ENCODE results near the gene CRIP3.

CRIP3 gene

DNA sequence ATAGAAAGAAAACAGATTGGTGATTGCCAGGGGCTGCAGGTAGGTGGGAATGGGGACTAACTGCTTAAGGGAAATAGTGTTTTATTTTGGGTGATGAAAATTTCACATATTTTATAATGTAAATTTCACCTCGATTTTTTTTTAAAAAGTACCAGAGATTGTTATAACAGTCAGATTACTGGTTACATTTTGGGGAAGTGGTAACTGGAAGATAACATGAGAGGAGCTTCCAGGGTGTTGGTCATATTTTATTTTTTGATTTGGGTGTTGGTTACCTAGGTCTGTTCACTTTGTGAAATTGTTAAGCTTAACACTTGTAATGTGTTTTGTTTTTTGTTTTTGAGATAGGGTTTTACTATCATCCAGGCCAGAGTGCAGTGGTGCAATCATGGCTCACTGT, 17.2 kb upstream of the CRIP3 start:
- DNase-seq (ENCODE audit: low spot score) = no peak
- TF ChIP-seq, protein P1, sequence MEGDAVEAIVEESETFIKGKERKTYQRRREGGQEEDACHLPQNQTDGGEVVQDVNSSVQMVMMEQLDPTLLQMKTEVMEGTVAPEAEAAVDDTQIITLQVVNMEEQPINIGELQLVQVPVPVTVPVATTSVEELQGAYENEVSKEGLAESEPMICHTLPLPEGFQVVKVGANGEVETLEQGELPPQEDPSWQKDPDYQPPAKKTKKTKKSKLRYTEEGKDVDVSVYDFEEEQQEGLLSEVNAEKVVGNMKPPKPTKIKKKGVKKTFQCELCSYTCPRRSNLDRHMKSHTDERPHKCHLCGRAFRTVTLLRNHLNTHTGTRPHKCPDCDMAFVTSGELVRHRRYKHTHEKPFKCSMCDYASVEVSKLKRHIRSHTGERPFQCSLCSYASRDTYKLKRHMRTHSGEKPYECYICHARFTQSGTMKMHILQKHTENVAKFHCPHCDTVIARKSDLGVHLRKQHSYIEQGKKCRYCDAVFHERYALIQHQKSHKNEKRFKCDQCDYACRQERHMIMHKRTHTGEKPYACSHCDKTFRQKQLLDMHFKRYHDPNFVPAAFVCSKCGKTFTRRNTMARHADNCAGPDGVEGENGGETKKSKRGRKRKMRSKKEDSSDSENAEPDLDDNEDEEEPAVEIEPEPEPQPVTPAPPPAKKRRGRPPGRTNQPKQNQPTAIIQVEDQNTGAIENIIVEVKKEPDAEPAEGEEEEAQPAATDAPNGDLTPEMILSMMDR (IDR thresholded peaks at IDR 0.05; ENCODE audit: extremely low read depth, insufficient read depth, missing control alignments) = no peak
- in situ Hi-C loops (cut with MboI; ENCODE audit: low pct_unique_long_range_greater_than_20kb, low sequenced_read_pairs, unreplicated experiment) = no loop called here

DNA sequence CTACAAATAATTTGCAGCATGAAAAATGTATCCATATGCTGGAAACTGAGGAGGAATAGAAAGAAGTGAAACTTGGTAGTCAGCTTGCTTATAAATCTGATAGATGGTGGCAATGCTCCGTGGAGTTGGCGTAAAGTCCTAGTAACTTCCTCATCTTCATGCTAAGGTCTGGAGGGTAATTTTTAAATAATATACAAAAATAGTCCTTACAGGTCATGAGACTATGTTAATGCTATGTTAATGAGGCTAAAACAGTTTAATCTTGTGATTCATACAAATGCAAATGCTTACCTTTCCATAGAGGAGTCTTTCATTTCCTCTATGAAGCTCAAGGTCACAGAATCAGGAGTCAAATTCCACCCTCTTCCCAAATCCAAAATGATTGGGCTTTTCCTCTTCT, 9.4 kb upstream of the CRIP3 start:
- in situ Hi-C loops (cut with MboI; ENCODE audit: low pct_unique_long_range_greater_than_20kb, low sequenced_read_pairs, unreplicated experiment) = no loop called here
- TF ChIP-seq, protein P1 (IDR thresholded peaks at IDR 0.05; ENCODE audit: extremely low read depth, insufficient read depth, missing control alignments) = no peak
- DNase-seq (ENCODE audit: low spot score) = no peak

DNA sequence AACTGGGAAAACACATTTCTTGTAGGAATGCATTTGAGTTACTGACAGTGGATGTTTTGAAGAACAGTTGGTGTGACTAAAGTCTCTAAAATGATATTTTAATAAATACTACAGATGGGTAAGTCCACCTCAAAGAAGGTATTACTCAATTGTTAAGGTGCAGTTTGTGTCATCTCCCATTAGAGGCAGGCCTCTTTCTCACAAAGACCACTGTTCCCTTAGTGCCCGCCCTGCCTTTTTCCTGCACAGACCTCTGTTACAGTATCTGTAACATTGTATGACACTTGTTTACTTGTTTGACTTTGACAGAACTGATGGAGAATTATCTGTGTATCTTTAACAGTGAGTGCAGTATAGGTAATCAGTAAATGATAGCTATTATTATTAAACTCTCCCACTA, 5.2 kb upstream of the CRIP3 start:
- in situ Hi-C loops (cut with MboI; ENCODE audit: low pct_unique_long_range_greater_than_20kb, low sequenced_read_pairs, unreplicated experiment) = no loop called here
- no peak for DNase-seq (ENCODE audit: low spot score)
- TF ChIP-seq, protein P1 (IDR thresholded peaks at IDR 0.05; ENCODE audit: extremely low read depth, insufficient read depth, missing control alignments) = no peak

DNA sequence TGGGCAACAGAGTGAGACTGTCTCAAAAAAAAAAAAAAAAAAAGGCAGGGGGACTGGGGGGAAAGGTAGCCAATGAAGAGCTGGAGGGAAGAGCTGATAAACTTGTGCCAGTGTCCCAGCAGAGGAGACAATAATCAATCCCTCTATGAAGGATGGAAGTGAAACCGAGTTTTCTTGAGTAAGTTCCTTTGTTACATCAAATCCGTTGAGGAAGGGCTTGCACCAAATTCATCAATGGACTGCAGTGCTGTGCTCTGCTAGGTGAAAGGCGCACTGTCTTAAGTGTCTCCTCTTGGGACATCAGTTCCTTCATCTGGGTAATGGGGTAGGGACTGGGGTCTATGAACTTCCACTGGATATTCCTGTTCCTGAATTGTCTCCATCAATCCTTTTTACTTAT, 3.0 kb upstream of the CRIP3 start:
- TF ChIP-seq, protein P1 (IDR thresholded peaks at IDR 0.05; ENCODE audit: extremely low read depth, insufficient read depth, missing control alignments) = no peak
- no peak for DNase-seq (ENCODE audit: low spot score)
- in situ Hi-C loops (cut with MboI; ENCODE audit: low pct_unique_long_range_greater_than_20kb, low sequenced_read_pairs, unreplicated experiment) = no loop called here

DNA sequence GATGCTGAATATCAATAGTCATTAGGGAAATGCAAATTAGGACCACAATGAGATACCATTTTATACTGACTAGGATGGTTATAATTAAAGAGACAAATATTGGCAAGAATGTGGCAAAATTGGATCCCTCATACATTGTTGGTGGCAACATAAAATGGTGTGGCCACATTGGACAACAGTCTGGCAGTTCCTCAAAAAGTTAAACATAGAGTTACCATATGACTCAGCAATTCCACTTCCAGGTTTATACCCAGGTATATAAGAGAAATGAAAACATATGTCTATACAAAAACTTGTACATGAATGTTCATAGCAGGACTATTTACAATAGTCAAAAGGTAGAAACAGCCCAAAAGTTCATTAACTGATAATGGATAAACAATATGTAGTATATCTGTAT, 2.0 kb upstream of the CRIP3 start:
- no peak for DNase-seq (ENCODE audit: low spot score)
- TF ChIP-seq, protein P1 (IDR thresholded peaks at IDR 0.05; ENCODE audit: extremely low read depth, insufficient read depth, missing control alignments) = no peak
- in situ Hi-C loops (cut with MboI; ENCODE audit: low pct_unique_long_range_greater_than_20kb, low sequenced_read_pairs, unreplicated experiment) = no loop called here

DNA sequence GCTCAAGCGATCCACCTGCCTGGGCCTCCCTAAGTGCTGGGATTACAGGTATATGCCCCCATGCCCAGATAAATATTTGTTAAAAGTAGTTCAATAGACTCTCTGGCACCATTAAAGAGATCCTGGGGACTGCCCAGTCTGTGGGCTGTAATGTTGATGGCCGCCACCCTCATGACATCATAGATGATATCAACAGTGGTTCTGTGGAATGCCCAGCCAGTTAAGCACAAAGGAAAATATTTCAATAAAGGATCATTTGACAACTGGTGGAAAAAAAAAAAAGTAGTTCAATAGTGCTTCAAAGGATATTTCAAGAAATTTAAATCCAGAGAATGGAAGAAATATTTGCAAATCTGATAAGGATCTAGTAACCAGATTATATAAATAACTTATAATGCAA, 1.5 kb upstream of the CRIP3 start:
- no peak for DNase-seq (ENCODE audit: low spot score)
- TF ChIP-seq, protein P1 (IDR thresholded peaks at IDR 0.05; ENCODE audit: extremely low read depth, insufficient read depth, missing control alignments) = no peak
- in situ Hi-C loops (cut with MboI; ENCODE audit: low pct_unique_long_range_greater_than_20kb, low sequenced_read_pairs, unreplicated experiment) = no loop called here

DNA sequence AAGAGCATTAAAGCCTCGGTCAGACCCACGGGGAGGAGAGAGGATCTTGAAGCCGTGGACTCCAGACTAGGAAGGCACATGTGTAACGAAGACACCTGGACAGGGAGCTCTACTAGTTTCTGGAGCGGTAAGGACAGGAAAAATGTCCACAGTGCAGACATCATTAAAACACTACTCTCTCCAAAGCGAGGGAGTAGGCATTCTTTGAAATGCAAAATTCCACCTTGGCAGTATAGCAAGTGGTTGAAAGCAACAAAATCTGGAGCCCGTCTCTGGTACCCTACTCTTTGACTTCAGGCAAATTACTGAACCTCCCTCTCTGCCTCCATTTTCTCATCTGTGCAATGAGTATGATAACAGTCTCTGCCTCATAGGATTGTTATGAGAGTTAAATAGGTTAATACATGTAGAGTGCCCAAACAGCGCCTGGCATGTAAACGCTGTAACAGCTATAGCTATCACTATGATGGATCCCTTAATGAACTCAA, 408 bp upstream of the CRIP3 start:
- in situ Hi-C loops (cut with MboI; ENCODE audit: low pct_unique_long_range_greater_than_20kb, low sequenced_read_pairs, unreplicated experiment) = no loop called here

More for the DNA sequence above, 408 bp upstream of the CRIP3 start:
- DNase-seq (ENCODE audit: low spot score) = no peak
- TF ChIP-seq, protein P1 (IDR thresholded peaks at IDR 0.05; ENCODE audit: extremely low read depth, insufficient read depth, missing control alignments) = no peak

All from GM13977 (cell line).